HG03565 (cell line): Measurements from ENCODE around the gene STX5.
"Not testable (repeated sequence)": the region's sequence is repeated elsewhere in the genome, so short reads cannot be mapped to it uniquely, and the experiment has no call there.

Source experiments
- ATAC-seq: cut with Tn5 transposase; IDR thresholded peaks from one replicate; pipeline ENCODE4 v1.9.1; 2021; ENCODE audit warnings: mild to moderate bottlenecking, moderate library complexity; ENCODE audit not compliant: unreplicated experiment

Gene STX5, protein sequence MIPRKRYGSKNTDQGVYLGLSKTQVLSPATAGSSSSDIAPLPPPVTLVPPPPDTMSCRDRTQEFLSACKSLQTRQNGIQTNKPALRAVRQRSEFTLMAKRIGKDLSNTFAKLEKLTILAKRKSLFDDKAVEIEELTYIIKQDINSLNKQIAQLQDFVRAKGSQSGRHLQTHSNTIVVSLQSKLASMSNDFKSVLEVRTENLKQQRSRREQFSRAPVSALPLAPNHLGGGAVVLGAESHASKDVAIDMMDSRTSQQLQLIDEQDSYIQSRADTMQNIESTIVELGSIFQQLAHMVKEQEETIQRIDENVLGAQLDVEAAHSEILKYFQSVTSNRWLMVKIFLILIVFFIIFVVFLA

DNA sequence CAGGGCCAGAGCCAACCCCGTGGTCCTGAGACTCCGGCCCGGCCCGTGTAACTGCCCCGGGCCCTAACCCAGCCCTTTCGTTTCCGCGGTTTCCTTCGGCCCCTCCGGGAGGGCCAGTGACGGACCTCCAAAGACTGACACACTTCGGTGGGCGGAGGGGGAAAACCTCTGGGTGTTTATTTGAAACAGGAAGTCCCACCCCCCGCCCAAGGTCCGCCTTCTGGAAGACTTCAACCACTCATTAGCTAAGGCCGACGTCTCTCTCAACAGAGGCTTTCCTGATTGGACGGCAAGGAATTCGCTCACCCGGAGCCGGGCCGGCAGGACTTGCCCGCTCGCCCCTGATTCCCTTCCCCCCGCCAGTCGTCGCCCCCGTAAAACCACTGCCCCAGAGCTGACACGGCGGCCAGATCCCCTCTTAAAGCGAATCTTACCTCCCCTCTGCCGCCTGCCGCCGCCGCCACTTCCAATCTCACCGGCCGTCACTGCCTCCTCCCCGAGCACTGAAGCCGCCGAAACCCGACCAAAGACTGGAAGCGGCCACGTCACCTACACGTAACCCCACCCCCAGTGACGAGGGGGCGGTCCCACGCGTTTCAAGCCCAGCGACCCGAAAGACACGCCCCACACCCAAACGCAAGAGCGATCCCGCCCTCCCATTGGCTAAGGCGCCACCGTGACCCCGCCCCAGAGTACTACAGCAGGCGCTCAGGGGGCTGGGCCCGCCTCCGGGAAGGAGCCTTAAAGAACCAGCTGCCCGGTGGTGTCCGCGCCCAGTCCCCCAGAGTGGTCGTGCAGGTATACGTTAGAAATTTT lies at the start of gene STX5:
STX5 (minus strand) TSS at position 532 of the 816 bp plus-strand sequence. CDS start 808 bp downstream, outside the sequence.
- peak; percentile 76 for ATAC-seq

GRCh38 chr11:62880803-62881578 lies 49.1 kb upstream of the STX5 start, which contains the start of gene SLC3A2:
Gene SLC3A2 (plus strand): TSS chr11:62880896. CDS start chr11:62881024, 128 bp downstream.
- peak; percentile 53 for ATAC-seq

DNA sequence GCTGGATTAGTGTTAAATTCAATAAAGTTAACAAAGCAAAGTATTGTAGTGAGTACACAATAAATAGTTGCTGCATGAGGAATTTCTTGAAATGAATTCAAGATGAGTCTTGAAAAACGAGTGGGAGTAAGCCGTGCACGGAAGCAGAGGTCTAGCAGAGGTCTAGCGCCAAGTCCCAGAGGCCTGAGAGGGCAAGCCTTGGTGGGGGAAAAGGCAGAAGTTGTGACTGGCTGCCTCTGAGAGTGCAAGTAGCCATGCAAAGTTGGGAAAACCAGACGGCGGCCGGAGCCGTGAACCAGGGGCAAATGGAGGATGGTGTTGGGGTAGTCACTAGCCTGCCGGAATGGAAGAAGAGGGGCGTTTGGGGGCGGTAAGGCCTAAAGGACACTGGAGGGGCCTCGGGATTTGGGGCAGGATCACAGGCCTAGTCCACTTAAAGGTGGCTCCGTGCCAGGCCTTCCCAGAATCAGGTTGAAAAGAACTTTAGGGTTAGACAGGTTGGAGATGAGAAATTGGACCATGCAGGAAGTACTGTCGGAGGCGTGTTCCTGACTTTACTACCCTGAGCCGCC lies 48.5 kb upstream of the STX5 start:
- ATAC-seq = no peak

- ATAC-seq = no peak
These were observed 47.6 kb upstream of the STX5 start for GRCh38 chr11:62879235-62879978.

GRCh38 chr11:62876712-62877111 lies 44.9 kb upstream of the STX5 start:
- no peak for ATAC-seq

DNA sequence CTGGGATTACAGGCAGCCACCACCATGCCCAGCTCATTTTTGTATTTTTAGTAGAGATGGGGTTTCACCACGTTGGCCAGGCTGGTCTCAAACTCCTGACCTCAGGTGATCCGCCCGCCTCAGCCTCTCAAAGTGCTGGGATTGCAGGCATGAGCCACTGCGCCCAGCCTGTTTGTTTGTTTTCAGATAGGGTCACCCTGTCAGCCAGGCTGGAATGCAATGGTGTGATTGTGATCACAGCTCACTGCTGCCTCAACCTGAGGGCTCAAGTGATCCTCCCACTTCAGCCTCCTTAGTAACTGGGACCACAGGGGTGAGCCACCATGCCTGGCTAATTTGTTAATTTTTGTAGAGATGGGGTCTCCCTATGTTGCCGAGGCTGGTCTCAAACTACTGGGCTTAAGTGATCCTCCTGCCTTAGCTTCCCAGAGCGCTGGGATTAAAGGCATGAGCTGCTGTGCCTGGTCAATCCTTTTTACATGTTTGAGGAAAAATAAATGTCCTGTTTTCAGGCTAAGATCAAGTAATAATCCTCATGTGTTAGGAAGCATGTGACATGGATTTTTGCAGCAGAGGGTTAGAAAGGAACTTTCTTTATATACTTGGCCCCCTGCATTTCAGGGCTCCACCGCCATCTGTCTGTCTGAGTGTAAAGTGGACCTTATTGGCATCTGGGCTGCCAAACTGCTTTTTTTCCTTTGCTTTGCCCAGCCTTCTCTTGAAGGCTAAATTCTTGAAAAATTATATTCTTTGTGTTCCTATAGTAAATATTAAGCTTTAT lies 44.0 kb upstream of the STX5 start:
- no peak for ATAC-seq

DNA sequence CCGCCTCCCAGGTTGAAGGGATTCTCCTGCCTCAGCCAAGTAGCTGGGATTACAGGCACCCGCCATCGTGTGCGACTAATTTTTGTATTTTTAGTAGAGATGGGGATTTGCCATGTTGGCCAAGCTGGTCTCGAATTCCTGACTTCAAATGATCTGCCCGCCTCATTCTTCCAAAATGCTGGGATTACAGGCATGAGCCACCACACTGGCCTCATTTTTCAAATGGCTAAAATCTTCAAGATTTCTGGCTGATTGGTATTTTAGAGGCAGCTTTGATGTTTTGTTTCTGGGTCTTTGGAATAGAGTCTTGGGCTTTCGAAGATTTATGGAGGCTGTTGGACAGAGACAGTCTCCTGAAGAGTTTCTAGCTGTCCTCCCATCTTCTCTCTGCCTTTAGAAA lies 43.0 kb upstream of the STX5 start:
- no peak for ATAC-seq

GRCh38 chr11:62865635-62866034 lies 33.8 kb upstream of the STX5 start:
- no peak for ATAC-seq

GRCh38 chr11:62863687-62864335 lies 32.0 kb upstream of the STX5 start:
- no peak for ATAC-seq

DNA sequence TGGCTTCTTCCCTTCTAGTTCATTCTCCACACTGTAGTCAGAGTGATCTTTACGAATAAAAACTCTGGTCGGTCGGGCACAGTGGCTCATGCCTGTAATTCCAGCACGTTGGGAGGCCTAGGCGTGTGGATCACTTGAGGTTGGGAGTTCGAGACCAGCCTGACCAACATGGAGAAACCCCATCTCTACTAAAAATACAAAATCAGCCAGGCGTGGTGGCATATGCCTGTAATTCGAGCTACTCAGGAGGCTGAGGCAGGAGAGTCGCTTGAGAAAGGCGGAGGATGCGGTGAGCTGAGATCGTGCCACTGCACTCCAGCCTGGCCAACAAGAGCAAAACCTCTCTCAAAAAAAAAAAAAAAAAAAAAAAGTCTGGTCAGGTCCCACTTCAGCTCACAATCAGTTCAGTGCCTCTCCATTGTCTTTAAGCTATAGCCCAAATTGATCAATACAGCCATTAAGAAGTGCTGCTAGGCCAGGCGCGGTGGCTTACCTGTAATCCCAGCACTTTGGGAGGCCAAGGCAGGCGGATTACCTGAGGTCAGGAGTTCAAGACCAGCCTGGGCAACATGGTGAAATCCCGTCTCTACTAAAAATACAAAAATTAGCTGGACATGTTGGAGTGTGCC lies 29.8 kb upstream of the STX5 start:
- ATAC-seq = not testable (repeated sequence)

- ATAC-seq = no peak
These were observed 29.1 kb upstream of the STX5 start for GRCh38 chr11:62860835-62861563.

- not testable (repeated sequence) for ATAC-seq
These were observed 27.4 kb upstream of the STX5 start for GRCh38 chr11:62859281-62859703.

DNA sequence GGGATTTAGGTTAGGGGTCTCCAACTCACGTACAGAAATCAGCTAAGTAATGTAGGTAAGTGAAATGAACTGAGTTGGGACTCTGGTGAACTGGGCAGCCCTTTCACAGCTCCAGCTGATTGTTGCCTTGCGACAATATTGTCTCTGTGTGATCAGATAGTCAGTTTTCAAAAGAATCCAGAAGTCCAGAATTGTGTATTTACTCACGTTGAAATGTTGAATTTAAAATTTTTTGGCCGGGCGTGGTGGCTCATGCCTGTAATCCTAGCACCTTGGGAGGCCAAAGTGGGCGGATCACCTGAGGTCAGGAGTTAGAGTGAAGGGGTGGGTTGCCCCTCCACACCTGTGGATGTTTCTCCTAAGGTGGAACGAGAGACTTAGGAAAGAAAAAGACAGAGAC lies 26.4 kb upstream of the STX5 start:
- ATAC-seq = no peak

DNA sequence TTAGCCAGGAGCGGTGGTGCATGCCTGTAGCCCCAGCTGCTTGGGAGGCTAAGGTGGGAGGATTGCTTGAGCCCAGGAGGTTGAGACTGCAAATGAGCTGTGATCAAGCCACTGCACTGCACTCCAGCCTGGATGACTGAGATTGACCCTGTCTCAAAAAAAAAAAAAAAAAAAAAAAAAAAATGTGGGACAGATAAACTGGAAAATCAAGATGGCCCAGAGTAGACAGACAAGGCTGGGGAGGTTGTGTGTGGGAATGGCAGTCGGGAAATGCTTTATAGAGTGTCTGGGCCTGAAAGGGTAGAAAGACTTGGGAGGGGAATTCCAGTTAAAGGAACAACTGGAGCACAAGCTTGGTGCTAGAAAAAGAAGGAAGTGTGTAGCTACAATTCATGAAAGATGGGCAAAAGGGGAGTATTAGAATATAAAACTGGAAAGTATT lies 25.7 kb upstream of the STX5 start:
- ATAC-seq = no peak

- no peak for ATAC-seq
These were observed 24.6 kb upstream of the STX5 start for GRCh38 chr11:62856333-62856895.

GRCh38 chr11:62855571-62856332 lies 23.9 kb upstream of the STX5 start:
- ATAC-seq = peak; percentile 80
